ENCODE measurements around the gene GAN. TPM values are rescaled to one million over a fixed set of nuclear protein-coding genes. Genes with fewer than 3 reads are reported as not detected.

Gene GAN
- total and polyA plus RNA-seq, 9 of the 15 experiments (the other 6 are each of a cell fraction or from before 2014, with no cell fraction given): 0.83 to 15.1 (median 5.2) TPM

- no peak for ATAC-seq
- ChIA-PET CTCF (ENCODE audit: low intra/inter-chr PET ratio) (no interaction called here), POLR2A (no interaction called here)
- Histone ChIP-seq H2AFZ (ENCODE audit: low read depth, low read length) (no peak overlapping the region), H3K4me2 (ENCODE audit: insufficient read depth, low read length) (no peak overlapping the region), H3K4me1 (replicated peaks in 1 of 2; ENCODE audit: control insufficient read depth in 2 of 2, insufficient read depth in 2 of 2, low read length in 2 of 2) (no peaks in the 10 kb centered on the region), H3K9me3 (replicated peaks; ENCODE audit: control insufficient read depth, insufficient read depth, low read depth, low read length) (no peaks in the 10 kb centered on the region), H3K4me3 (no peak overlapping the region), H3K36me3 (ENCODE audit: control insufficient read depth, insufficient read depth, low read length) (no peaks in the 10 kb centered on the region), H3K79me2 (ENCODE audit: control insufficient read depth, insufficient read depth, low read length) (no peaks in the 10 kb centered on the region), H3K9ac (ENCODE audit: insufficient read depth in 1 of 2, low read depth in 2 of 2, low read length in 2 of 2) (no peak overlapping the region), H3K27me3 (ENCODE audit: control insufficient read depth in 2 of 2, insufficient read depth in 2 of 2, low read length in 2 of 2) (peaks cover 52 to 82% of the 10 kb centered on the region in 2 experiments), H4K20me1 (replicated peaks; ENCODE audit: control insufficient read depth, insufficient read depth, low read length) (no peaks in the 10 kb centered on the region), H3K9me1 (ENCODE audit: control insufficient read depth, insufficient read depth, low read length) (no peaks in the 10 kb centered on the region), H3K27ac (ENCODE audit: extremely low read depth, low read depth, low read length) (no peak overlapping the region)
- no peak for FAIRE-seq
- no TSS peak for BruUV-seq (replicated peaks)
- WGBS (ENCODE audit: insufficient coverage, low coverage, missing lambda C conversion rate): 0% methylated on average over 5 of the region's 5 CpGs
- in situ Hi-C loops (cut with MboI) (no loop called here), intact Hi-C loops (cut with micrococcal nuclease) (no loop called here)
- DNase-seq (ENCODE audit: extremely low read depth in 1 of 4, low spot score in 3 of 4): no peak
- TF ChIP-seq ERF (CRISPR knock-in tag; IDR thresholded peaks at IDR 0.05) (no peak), ZNF696 (CRISPR knock-in tag; conservative IDR thresholded peaks at IDR 0.05) (no peak), ILF3 (IDR thresholded peaks at IDR 0.05; ENCODE audit: borderline replicate concordance) (no peak), HMGN3 (IDR thresholded peaks at IDR 0.05; ENCODE audit: borderline replicate concordance, extremely low read depth, insufficient read length, low read depth, low read length) (no peak), PCBP1 (IDR thresholded peaks at IDR 0.05; ENCODE audit: low read depth, low read length, poor library complexity, severe bottlenecking) (no peak), NUFIP1 (IDR thresholded peaks at IDR 0.05; ENCODE audit: partially characterized antibody) (no peak), MYBL2 (IDR thresholded peaks at IDR 0.05; ENCODE audit: low read depth) (no peak), MYBL2 (CRISPR knock-in tag; IDR thresholded peaks at IDR 0.05; ENCODE audit: borderline replicate concordance) (no peak), SNRNP70 (optimal IDR thresholded peaks at IDR 0.05; ENCODE audit: low read depth, low read length) (no peak), ZNF41 (CRISPR knock-in tag; conservative IDR thresholded peaks at IDR 0.05) (no peak), ATF4 (CRISPR knock-in tag; IDR thresholded peaks at IDR 0.05) (no peak), CBX2 (IDR thresholded peaks at IDR 0.05; ENCODE audit: insufficient read depth, low read length, poor library complexity, severe bottlenecking) (no peak), HDAC2 (IDR thresholded peaks at IDR 0.05) (no peak), FOXO4 (CRISPR knock-in tag; IDR thresholded peaks at IDR 0.05) (no peak), HNRNPH1 (optimal IDR thresholded peaks at IDR 0.05; ENCODE audit: low read depth, low read length) (no peak), U2AF1 (optimal IDR thresholded peaks at IDR 0.05; ENCODE audit: low read depth, low read length) (no peak), TAF7 (tag; IDR thresholded peaks at IDR 0.05) (no peak), PHF21A (IDR thresholded peaks at IDR 0.05; ENCODE audit: borderline replicate concordance, low read depth) (no peak), RNF219 (CRISPR knock-in tag; IDR thresholded peaks at IDR 0.05) (no peak), ZNF583 (CRISPR knock-in tag; IDR thresholded peaks at IDR 0.05) (no peak)
Measured at GRCh38 chr16:81292936-81293335, 21.8 kb upstream of the GAN start.
